GM19438 (cell line): ENCODE measurements around the gene GRAMD2B.

Experiments used
- ATAC-seq: cut with Tn5 transposase; IDR thresholded peaks from one replicate; pipeline ENCODE4 v1.9.1; 2021; ENCODE audit warnings: low read depth; ENCODE audit not compliant: unreplicated experiment

The GRAMD2B gene

GRCh38 chr5:126471875-126472537 lies 48.8 kb downstream of the GRAMD2B start:
- ATAC-seq: no peak

- no peak for ATAC-seq
These were observed 49.3 kb downstream of the GRAMD2B start for GRCh38 chr5:126472538-126472889.

- ATAC-seq: no peak
These were observed 54.3 kb downstream of the GRAMD2B start for GRCh38 chr5:126477294-126478117.

- no peak for ATAC-seq
These were observed 56.6 kb downstream of the GRAMD2B start for GRCh38 chr5:126479810-126480209.

GRCh38 chr5:126480824-126481223 lies 57.6 kb downstream of the GRAMD2B start:
- no peak for ATAC-seq

- no peak for ATAC-seq
These were observed 58.0 kb downstream of the GRAMD2B start for GRCh38 chr5:126481243-126481642.

GRCh38 chr5:126482591-126482990 lies 59.4 kb downstream of the GRAMD2B start:
- ATAC-seq: no peak

- no peak for ATAC-seq
These were observed 59.9 kb downstream of the GRAMD2B start for GRCh38 chr5:126483156-126483555.

GRCh38 chr5:126484253-126484652 lies 61.0 kb downstream of the GRAMD2B start:
- ATAC-seq: no peak

GRCh38 chr5:126486332-126486731 lies 63.1 kb downstream of the GRAMD2B start:
- ATAC-seq: no peak

- no peak for ATAC-seq
These were observed 64.4 kb downstream of the GRAMD2B start for GRCh38 chr5:126487596-126487995.

- ATAC-seq: no peak
These were observed 65.3 kb downstream of the GRAMD2B start for GRCh38 chr5:126488443-126489065.

- ATAC-seq: no peak
These were observed 67.1 kb downstream of the GRAMD2B start for GRCh38 chr5:126490167-126490940.

GRCh38 chr5:126492939-126493338 lies 69.7 kb downstream of the GRAMD2B start:
- ATAC-seq: no peak

GRCh38 chr5:126494393-126494792 lies 71.2 kb downstream of the GRAMD2B start:
- ATAC-seq: no peak

- no peak for ATAC-seq
These were observed 74.3 kb downstream of the GRAMD2B start for GRCh38 chr5:126497506-126497905.

GRCh38 chr5:126499278-126499677 lies 76.1 kb downstream of the GRAMD2B start:
- no peak for ATAC-seq

- no peak for ATAC-seq
These were observed 76.7 kb downstream of the GRAMD2B start for GRCh38 chr5:126499853-126500342.

- no peak for ATAC-seq
These were observed 78.2 kb downstream of the GRAMD2B start for GRCh38 chr5:126501448-126501847.

- ATAC-seq: no peak
These were observed 80.4 kb downstream of the GRAMD2B start for GRCh38 chr5:126503602-126504104.

- ATAC-seq: no peak
These were observed 82.9 kb downstream of the GRAMD2B start for GRCh38 chr5:126506079-126506478.
